GM18511 (cell line): ENCODE results near the gene NID1.
"Not testable (repeated sequence)": the region's sequence is repeated elsewhere in the genome, so short reads cannot be mapped to it uniquely, and the experiment has no call there.

ENCODE experiments used
- ATAC-seq: cut with Tn5 transposase; IDR thresholded peaks from one replicate; pipeline ENCODE4 v1.9.1; 2021; ENCODE audit warnings: mild to moderate bottlenecking, moderate library complexity; ENCODE audit not compliant: unreplicated experiment

NID1 gene

GRCh38 chr1:236064674-236065508 is at the start of gene NID1:
NID1 (minus strand) TSS chr1:236065090; CDS start chr1:236065079, 11 bp downstream.
- peak; percentile 38 for ATAC-seq

- ATAC-seq = no peak
Observed at GRCh38 chr1:236114076-236114747, 49.3 kb upstream of the NID1 start.

- no peak for ATAC-seq
Observed at GRCh38 chr1:236113324-236114032, 48.6 kb upstream of the NID1 start.

- ATAC-seq = no peak
Observed at GRCh38 chr1:236112332-236112627, 47.4 kb upstream of the NID1 start.

- no peak for ATAC-seq
Observed at GRCh38 chr1:236111527-236112331, 46.8 kb upstream of the NID1 start.

- ATAC-seq = no peak
Observed at GRCh38 chr1:236110137-236110536, 45.2 kb upstream of the NID1 start.

GRCh38 chr1:236108027-236108648 is 43.2 kb upstream of the NID1 start:
- ATAC-seq = no peak

- ATAC-seq = no peak
Observed at GRCh38 chr1:236107121-236107907, 42.4 kb upstream of the NID1 start.

GRCh38 chr1:236103646-236104218 is 38.8 kb upstream of the NID1 start:
- no peak for ATAC-seq

GRCh38 chr1:236103059-236103458 is 38.2 kb upstream of the NID1 start:
- no peak for ATAC-seq

- no peak for ATAC-seq
Observed at GRCh38 chr1:236102611-236103010, 37.7 kb upstream of the NID1 start.

- ATAC-seq = no peak
Observed at GRCh38 chr1:236101233-236102200, 36.6 kb upstream of the NID1 start.

GRCh38 chr1:236100799-236101198 is 35.9 kb upstream of the NID1 start:
- no peak for ATAC-seq

GRCh38 chr1:236099355-236099974 is 34.6 kb upstream of the NID1 start:
- ATAC-seq = no peak

- ATAC-seq = no peak
Observed at GRCh38 chr1:236098267-236098666, 33.4 kb upstream of the NID1 start.

GRCh38 chr1:236096660-236097482 is 32.0 kb upstream of the NID1 start:
- ATAC-seq = not testable (repeated sequence)
